ENCODE measurements around the gene SYTL2.
A peak's percentile ranks its signal among the peaks of the same experiment; 100 is the strongest.

The SYTL2 gene

DNA sequence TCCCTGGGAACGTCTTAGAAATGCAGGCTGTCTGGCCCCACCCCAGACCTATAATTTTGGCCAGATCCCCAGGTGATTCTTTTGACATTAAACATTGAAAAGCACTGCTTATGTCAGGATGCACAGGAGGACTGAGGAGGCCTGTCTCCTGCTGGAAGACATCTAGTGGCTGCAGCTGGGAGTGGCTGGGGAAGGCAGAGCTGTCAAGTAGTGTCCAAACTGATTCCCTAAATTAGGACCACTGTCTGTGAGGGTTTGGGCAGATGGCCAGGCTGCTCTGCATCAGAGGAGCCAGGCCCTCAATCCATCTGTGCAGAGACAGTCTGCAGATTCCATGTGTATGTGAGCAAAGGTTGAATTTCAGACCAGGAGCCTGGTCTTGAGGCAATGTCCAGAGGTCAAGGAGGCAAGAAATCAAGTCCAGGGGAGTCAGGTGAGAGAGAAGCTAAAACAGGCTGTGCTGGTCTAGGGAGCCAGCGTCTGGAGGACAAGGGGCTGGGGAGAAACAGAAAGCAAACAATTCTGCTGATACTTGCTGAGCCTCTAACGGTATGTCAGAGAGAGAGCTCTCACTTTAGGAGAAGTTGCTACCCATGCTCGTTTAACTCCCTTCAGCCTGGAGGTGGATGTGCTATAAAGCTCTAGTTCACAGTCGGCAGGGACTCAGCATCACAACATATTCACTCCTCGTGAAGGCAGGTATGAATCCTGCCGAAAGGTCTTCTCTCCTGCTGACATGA is 15.3 kb upstream of the SYTL2 start:
- TF ChIP-seq, protein P1, sequence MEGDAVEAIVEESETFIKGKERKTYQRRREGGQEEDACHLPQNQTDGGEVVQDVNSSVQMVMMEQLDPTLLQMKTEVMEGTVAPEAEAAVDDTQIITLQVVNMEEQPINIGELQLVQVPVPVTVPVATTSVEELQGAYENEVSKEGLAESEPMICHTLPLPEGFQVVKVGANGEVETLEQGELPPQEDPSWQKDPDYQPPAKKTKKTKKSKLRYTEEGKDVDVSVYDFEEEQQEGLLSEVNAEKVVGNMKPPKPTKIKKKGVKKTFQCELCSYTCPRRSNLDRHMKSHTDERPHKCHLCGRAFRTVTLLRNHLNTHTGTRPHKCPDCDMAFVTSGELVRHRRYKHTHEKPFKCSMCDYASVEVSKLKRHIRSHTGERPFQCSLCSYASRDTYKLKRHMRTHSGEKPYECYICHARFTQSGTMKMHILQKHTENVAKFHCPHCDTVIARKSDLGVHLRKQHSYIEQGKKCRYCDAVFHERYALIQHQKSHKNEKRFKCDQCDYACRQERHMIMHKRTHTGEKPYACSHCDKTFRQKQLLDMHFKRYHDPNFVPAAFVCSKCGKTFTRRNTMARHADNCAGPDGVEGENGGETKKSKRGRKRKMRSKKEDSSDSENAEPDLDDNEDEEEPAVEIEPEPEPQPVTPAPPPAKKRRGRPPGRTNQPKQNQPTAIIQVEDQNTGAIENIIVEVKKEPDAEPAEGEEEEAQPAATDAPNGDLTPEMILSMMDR (conservative IDR thresholded peaks at IDR 0.05; ENCODE audit: low read depth) = peak; percentile 23; the same call in 1 of the 2 replicates
- POLR2A ChIA-PET (ENCODE audit: low non-redundant PET) = no interaction called here
- H3K27ac ChIP-seq = no peak overlapping the region
- DNase-seq (ENCODE audit: low spot score) = peak; percentile 44
- CTCF ChIA-PET = interaction anchor here (0.6 kb wide), 1 partner anchor 1977 kb away, joined by 3 read pairs; no protein-coding TSS in a partner anchor

DNA sequence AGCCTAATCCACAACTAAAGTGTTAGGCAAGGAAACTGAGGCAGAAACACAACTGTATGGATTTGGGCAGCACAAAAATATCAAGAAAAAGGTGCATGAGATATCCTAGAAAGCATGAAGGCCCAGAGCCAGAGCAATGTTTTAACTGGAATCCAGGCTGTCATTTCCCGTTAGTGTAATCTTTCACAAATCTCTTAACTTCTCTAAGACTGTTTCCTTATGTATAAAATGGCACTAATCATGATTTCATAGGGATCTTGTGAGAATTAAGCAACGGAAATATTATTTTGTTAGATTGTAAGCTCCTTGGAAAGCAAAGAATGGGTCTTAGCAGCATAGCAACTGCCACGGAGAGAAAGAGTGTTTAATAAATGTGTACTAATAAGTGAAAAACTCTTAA is 14.7 kb upstream of the SYTL2 start:
- DNase-seq (ENCODE audit: low spot score) = no peak
- ChIA-PET CTCF (no interaction called here), POLR2A (ENCODE audit: low non-redundant PET) (interaction anchor here (0.7 kb wide), 1 partner anchor 51 kb away, joined by 4 read pairs; no protein-coding TSS in a partner anchor)
- TF ChIP-seq, protein P1 (conservative IDR thresholded peaks at IDR 0.05; ENCODE audit: low read depth) = no peak
- no peak overlapping the region for H3K27ac ChIP-seq

DNA sequence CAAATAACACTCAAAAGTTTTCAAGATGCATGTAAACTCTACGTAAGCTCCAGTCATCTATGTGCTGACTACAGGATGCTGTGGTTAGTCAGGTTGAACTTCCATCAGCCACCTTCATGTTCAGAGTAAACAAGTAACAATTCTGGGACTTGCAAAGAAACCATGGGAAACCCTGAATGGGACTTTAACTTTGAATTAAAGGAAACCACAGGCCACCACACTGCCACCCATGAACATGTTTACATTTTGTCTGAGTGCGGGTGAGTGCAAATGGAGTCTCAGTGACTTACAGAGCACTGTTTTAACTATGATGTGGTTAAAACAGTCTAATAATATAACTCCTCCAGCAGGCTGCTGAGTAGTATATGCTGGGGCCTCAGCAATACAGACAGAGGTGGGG is 12.9 kb upstream of the SYTL2 start:
- no peak overlapping the region for H3K27ac ChIP-seq
- CTCF ChIA-PET = interaction anchor here (0.6 kb wide), 1 partner anchor 9 kb away, joined by 3 read pairs; no protein-coding TSS in a partner anchor
- TF ChIP-seq, protein P1 (conservative IDR thresholded peaks at IDR 0.05; ENCODE audit: low read depth) = no peak

DNA sequence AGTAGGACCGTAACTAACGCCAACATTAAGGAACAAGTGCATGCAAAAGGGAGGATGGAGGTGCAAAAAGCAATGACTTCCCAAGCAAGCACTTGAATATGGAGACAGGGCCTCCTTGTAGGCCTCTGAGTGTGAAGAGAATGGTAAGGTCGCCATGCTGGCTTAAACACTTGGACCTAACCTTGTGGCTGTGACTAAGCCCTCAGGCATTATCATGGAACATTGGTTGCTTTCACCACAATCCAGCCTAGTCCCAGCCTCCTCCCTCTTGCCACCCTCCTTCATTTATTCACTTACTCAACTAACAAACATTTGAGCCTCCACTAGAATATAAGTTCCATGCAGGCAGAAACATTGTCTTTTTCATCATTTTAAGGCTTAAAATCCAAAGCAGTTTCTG is 11.9 kb upstream of the SYTL2 start:
- ChIA-PET POLR2A (ENCODE audit: low non-redundant PET) (no interaction called here), CTCF (no interaction called here)
- DNase-seq (ENCODE audit: low spot score) = no peak
- TF ChIP-seq, protein P1 (conservative IDR thresholded peaks at IDR 0.05; ENCODE audit: low read depth) = no peak
- H3K27ac ChIP-seq = no peak overlapping the region

More for the DNA sequence above, 12.9 kb upstream of the SYTL2 start:
- POLR2A ChIA-PET (ENCODE audit: low non-redundant PET) = no interaction called here
- DNase-seq (ENCODE audit: low spot score) = no peak

DNA sequence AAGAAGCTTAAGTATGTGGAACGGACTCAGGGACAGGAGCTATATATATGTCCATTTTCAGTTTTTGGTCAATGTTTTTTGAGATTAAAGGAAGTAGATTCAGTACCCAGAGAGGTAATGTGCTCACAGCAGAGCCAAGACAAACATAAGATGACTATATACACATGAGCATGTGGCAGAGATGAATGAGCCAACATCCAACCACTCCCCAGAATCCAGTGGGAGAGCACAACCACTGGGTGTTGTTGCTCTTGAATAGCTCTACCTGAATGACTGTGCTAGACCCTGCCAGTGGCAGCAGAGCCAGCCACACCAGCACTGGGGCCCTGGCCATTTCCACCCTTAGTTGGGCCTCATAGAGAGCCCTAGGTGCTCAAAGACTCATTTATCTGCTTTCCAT is 10.7 kb upstream of the SYTL2 start:
- H3K27ac ChIP-seq = no peak overlapping the region
- DNase-seq (ENCODE audit: low spot score) = no peak
- TF ChIP-seq, protein P1 (conservative IDR thresholded peaks at IDR 0.05; ENCODE audit: low read depth) = no peak
- POLR2A ChIA-PET (ENCODE audit: low non-redundant PET) = no interaction called here
- CTCF ChIA-PET = no interaction called here

DNA sequence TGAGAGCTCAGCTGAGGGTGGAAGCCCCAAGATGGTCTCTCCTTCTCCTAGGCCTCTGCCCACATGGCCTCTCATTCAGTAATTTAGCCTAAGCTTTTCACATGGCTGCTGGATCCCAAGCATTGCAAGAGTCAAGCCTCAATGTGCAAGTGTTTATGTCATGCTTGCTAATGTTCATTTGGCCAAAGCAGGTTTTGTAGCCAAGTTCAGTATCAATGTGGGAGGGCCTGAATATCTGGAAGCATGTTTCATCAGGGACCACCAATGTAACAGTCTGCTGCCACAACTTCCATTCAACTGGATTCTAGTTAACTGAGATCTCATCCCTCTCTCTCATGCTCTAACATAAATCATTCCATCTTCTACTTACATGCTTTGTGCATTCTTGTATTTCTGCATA is 8.5 kb upstream of the SYTL2 start:
- TF ChIP-seq, protein P1 (conservative IDR thresholded peaks at IDR 0.05; ENCODE audit: low read depth) = no peak
- CTCF ChIA-PET = no interaction called here
- POLR2A ChIA-PET (ENCODE audit: low non-redundant PET) = no interaction called here

More for the DNA sequence above, 8.5 kb upstream of the SYTL2 start:
- no peak for DNase-seq (ENCODE audit: low spot score)
- no peak overlapping the region for H3K27ac ChIP-seq
